Medulla oblongata (tissue), 1 donor: Measurements from ENCODE around the gene ATXN1.
"Not testable (repeated sequence)": the region's sequence is repeated elsewhere in the genome, so short reads cannot be mapped to it uniquely, and the experiment has no call there.

ENCODE experiments used
- DNase-seq: peaks from one replicate; pipeline ENCODE4 v3.0.0-alpha.2; 2015; ENCODE audit errors: extremely low spot score

Gene ATXN1

GRCh38 chr6:16473908-16474771 is 287.1 kb downstream of the ATXN1 start:
- no peak for DNase-seq

DNA sequence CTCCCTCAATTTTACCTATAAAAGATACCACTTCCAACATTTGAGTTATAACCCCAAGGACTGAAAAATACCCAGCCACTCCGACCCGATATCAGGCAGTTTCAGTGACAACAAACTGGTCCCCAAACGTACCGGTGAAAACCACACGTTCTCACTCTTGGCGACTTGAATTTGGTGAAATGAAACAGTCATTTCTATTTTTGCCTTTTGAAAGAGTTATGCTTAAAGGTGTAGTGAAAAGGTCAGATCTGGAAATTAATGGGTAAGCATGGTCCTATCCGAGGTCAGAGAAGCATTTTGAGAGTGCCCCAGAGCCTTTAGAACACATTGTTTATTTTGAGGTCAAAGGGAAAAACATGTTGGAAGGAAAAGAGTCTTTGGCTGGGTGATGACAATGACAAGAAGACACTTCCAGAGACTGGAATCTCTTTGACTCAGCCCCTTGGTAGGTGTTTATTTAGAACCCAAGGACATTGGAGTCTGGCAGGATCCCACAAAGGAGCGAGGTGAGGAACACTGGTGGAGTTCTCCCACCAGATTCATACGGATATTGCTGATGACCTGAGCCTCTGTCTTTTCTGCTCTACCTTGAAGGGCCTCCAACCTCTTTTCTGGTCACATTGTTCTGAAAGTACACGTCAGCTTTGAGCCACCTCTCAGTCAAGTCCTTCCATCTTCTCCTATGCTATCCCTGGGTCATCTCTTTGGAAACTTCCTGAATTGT is 287.9 kb downstream of the ATXN1 start:
- DNase-seq: no peak

DNA sequence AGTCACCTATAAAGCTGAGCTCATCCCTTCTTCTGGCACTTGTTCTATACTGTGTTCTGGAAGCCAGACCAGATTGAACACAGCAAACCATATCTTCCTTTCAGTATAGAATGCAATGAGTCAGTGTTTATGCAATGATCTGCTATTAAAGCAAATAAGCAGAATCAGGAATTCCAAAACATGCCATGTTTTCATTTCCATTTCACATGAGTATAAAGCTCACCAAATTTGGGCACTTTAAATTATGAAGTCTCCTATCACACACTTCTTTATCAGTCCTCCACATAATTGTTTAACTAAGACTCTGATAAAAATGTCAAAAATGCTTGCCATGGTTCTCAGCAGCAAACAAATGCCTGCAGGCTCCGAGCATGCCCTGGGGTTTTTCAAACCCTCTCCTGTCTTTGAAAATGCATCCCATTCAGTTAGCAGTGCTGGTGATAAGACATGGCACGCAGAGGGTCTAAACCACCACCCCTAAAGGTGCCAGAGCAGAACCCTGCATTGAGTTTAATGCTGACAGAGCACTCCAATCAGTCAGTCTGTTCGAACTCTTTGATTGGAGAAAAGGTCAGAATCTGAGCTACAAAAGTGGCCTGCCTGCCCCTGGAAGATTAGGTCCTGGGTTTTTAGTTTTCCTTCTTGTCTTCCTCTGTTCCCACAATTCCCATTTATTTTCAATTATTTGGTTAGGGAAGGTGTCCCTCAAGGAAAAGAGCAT is 288.8 kb downstream of the ATXN1 start:
- DNase-seq: no peak

- DNase-seq: no peak
These were observed 289.4 kb downstream of the ATXN1 start for GRCh38 chr6:16471910-16472297.

DNA sequence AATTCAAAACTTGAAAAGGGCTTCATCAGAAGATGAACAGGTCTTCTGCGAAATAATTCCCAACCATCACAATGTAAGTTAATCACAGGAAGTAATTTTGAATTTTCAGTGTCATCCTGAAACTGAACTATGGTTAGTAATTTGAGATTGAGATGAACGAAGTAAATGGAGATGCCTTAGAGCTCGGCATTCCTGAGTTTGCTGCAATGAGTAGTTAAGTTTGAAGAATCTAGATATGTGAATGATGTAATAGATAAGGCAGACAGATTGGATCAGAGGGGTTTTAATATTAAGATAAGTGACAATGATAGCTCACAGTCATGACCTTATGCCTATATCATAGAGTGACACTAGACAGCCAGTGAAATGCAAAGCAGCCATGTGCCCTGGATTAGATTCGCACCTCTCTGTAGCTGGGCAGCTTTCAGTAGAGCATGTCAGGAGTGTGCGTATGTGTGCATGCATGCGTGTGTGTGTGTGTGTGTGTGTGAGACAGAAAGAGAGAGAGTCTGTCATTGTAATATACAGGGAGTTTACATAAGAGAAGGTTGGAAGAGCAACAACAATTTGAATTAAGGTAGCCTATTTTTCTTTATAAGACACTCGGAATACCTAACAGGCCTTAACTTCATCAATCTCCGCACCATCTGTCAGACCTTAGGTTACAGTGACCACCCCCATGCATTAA is 289.9 kb downstream of the ATXN1 start:
- no peak for DNase-seq

DNA sequence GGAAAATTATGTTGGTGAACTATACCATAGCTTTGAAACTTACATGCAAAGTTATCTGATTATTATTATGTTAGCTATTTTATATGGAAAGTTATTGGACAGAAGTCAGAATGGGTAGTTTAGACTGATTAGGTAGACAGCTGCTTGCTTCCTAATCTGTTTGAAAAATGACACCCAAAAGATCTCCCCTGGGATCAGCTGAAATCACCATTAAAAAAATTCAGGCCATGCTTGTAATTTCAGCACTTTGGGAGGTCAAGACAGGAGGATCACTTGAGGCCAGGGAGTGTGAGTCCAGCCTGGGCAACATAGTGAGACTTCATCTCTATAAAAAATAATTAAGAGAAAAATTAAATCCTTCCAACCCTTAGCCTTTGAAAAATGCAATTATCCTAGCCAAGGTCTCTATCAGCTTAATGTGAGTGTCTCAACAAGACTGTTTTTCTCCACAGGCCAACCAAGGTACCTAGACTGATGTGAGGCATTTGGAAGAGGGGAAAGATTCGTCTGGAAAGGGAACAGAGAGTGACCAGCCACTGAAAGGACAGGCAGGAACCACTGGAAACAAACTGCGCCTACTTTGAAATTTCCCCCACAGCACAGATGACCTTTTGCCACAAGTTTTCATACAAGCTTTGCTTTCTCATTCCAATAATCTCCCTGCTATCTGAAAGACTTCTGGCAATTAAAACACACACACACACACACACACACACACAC is 290.6 kb downstream of the ATXN1 start:
- no peak for DNase-seq

GRCh38 chr6:16468991-16469615 is 292.2 kb downstream of the ATXN1 start:
- DNase-seq: no peak

DNA sequence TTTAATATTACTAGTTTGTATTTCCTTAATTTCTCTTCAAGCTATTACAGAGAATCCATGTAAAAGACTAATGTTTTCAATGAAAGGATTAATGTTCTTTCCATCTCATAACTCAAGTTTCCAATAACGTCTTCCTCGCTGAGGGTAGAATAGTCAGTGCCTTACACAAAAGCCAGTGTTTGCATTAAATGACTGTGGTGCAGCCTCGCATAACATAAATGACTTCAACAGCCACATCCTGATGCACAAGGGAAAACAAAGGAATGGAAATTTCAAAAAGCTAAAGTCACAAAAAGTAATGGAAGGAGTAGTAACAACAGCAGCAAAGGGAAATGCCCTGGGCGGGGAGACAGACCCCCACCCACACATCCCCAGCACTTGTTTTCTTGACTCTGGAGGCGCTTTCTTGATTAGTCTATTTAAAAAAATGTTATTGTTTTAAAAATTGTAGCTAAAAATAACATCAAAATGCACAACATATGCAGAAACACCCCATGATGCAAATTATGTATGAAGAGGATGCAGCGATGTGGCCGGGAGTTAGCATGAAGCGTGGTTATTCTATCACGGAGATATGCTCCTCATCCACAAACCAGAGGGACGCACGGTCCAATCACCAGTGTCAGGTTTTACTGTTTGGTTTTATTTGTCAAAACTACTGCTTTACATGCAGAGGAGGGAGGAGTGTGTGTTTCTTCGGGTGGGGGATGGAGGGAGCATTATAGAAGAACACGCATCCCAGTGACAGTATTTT is 294.3 kb downstream of the ATXN1 start:
- DNase-seq: no peak

DNA sequence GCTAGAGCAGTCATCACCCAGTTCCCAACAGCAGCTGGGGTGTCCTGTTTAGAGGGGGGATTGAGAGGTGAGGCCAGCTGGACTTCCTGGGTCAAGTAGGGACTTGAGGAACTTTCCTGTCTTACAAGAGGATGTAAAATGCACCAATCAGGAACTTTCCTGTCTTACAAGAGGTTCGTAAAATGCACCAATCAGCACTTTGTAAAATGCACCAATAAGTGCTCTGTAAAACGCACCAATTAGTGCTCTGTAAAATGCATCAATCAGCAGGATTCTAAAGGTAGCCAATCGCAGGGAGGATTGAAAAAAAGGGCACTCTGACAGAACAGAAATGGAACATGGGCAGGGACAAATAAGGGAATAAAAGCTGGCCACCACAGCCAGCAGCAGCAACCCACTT is 297.2 kb downstream of the ATXN1 start:
- no peak for DNase-seq

DNA sequence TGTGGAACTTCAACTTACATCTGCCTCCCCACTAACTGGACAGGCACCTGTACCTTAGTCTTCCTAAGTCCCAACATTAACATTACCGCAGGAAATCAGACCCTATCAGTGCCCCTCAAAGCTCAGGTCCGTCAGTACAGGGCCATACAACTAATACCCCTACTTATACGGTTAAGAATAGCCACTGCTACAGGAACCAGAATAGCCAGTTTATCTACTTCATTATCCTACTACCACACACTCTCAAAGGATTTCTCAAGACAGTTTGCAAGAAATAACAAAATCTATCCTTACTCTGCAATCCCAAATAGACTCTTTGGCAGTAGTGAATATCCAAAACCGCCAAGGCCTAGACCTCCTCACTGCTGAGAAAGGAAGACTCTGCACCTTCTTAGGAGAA is 298.0 kb downstream of the ATXN1 start:
- not testable (repeated sequence) for DNase-seq

- DNase-seq: no peak
These were observed 299.8 kb downstream of the ATXN1 start for GRCh38 chr6:16461491-16461890.

- not testable (repeated sequence) for DNase-seq
These were observed 301.8 kb downstream of the ATXN1 start for GRCh38 chr6:16459472-16459871.

GRCh38 chr6:16452348-16452747 is 308.9 kb downstream of the ATXN1 start:
- no peak for DNase-seq

GRCh38 chr6:16450821-16451220 is 310.4 kb downstream of the ATXN1 start:
- no peak for DNase-seq

DNA sequence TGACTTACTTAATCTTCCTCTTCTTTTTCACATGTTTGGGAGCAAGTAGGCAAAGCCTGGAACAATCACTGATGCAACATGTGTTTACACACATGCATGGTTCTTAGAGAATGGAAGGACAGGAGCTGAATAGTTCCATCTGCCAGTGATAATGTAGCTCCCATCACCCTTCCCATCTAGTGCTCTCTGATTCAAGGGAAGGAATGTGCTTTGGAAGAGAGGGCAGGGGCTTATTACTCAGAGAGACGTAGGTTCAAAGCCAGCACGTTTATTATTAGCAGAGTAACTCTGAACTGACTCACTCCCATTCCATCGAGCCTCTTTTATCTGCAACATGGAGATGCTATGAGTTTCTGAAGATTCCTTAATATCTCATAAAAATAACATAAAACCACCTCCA is 311.0 kb downstream of the ATXN1 start:
- DNase-seq: no peak

- no peak for DNase-seq
These were observed 315.0 kb downstream of the ATXN1 start for GRCh38 chr6:16446273-16446672.

DNA sequence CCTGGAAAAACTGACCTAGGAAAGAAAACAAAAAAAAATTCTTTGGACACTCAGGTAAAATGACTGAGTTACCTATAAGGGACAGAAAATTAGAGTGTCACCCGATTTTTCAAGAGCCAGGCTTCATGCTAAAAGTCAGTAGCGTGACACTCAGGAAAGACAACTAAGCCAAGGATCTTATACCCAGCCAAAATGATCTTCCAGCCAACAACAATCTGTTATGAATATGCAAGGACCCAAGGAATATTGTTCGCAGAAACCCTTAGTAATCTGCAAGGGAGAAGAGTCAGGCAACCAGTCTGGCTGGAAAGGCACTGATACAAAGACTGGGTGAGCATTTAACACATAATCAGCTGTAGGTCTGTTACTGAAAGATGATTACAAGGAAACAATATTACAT is 319.2 kb downstream of the ATXN1 start:
- DNase-seq: no peak

GRCh38 chr6:16441262-16441661 is 320.0 kb downstream of the ATXN1 start:
- no peak for DNase-seq

GRCh38 chr6:16440636-16441212 is 320.5 kb downstream of the ATXN1 start:
- no peak for DNase-seq
